ENCODE data around the gene PHAF1.

Gene PHAF1

GRCh38 chr16:67180166-67180565 lies 70.4 kb downstream of the PHAF1 start:
- no peak for DNase-seq (ENCODE audit: low read depth, low spot score)

DNA sequence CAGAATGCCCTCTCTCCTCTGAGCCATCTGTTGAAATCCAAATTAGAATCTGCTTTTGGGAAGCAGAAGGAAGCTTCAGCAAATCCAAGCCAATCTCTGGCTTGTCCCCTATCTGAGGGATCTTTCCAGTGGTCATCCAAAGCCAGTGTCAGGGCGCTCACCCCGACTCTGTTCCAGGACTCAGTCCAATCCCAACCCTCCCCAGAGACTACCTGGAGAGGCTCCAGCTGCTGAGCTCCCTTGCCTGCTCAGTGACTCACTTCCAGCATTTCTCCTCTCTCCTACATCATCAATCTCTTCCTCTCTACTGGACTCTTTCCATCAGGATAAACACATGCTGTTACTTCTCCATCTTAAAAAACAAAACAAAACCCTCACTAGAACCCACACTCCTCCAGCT lies 71.6 kb downstream of the PHAF1 start:
- DNase-seq (ENCODE audit: low read depth, low spot score) = no peak

GRCh38 chr16:67182288-67182687 lies 72.5 kb downstream of the PHAF1 start:
- DNase-seq (ENCODE audit: low read depth, low spot score) = no peak

GRCh38 chr16:67183284-67183626 lies 73.5 kb downstream of the PHAF1 start:
- DNase-seq (ENCODE audit: low read depth, low spot score) = no peak

DNA sequence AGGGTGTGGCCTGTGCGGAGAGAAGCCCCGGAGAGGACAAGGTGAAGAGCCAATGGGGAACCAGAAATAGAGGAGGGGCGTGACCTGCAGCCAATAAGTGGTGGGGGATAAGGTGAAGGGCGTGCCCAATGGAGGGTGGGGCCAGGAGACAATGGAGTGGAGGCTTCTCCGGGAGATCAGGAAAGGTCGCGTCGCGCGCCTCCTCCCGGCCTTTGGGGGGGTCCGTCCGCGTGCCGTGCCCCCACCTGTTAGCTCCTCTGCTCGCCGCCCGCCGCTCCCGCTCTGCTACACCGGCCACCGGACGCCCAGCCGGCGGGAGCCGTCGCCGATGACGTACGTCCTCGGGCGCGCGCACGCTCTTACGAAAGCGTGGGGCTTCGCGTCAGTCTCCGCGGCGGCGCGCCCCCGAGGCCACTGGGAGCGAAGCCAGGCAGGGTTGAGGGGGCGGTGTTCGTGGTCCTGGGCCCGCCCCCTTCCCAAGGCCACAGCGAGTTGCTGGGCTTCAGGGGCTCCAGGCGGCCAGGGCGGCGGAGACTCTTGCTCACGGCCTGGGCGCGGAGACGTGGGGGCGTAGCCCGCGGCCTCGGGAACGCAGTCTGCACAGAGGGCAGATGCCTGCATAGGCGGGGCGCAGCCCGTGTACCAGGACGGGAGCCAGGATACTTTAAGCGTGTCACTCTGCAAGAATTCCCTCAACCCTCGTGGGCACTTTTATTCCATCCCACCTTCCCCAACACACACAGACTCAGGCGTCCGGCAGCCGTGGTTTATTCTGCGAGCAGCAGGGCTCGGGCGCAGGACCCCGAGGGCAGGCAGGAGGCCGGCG lies 74.1 kb downstream of the PHAF1 start, which contains the start of gene MATCAP1:
MATCAP1 (minus strand) TSS at position 337 of the 826 bp plus-strand sequence. CDS start 3,353 bp downstream, outside the sequence.
- DNase-seq (ENCODE audit: low read depth, low spot score) = peak; percentile 86

- no peak for DNase-seq (ENCODE audit: low read depth, low spot score)
These were observed 74.8 kb downstream of the PHAF1 start for GRCh38 chr16:67184453-67184994.

DNA sequence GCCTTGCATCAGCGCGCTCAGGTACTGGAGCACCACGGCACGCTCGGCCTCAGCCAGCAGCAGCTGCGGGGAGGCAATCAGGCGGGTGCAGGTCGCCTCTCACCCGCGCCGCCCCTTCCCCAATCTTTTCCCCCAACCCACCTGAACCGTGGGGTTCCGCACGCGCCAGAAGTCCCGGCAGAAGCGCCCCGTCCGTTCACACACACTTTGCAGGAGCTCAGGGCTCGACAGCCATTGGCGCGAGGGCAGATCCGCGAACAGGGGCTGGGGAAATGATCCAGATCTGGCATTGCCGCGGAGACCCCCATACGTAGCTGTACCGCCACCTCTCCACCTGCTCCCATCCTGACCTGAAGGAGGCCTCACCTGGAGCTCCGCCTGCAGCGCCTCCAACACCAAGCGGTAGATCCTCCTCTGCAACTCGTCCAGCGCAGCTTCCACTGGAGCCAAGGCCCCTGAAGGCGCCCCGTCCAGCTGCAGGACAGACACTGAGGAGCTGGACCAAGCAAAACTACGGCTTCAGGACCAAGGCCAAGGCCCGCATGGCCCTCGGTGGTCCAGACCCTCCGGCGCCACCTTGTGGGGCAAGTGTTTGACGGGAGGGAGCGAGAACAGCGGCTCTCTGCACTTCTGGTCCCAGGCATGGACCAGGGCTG lies 75.4 kb downstream of the PHAF1 start:
- peak; percentile 71 for DNase-seq (ENCODE audit: low read depth, low spot score)

DNA sequence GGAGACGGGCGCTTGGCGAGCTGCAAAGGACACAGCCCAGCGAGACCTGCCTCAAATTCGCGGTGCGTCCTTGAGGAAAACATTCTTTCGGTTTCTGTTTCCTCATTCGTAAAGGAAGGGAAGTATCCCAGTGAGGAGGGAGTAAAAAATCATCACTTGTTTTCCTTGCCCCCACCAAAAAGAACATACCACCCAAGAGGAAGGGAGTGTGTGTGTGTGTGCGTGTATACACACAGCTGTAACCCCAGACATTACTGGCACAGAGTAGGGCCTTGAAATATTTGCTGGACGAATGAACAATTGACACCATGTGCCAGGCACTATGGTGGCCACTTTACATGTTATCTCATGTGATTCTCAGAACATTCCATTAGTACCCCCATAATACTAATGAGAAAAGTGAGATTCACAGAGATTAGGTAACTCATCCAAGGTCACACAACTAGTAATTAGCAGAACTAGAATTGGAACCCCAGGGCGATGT lies 76.0 kb downstream of the PHAF1 start:
- no peak for DNase-seq (ENCODE audit: low read depth, low spot score)

DNA sequence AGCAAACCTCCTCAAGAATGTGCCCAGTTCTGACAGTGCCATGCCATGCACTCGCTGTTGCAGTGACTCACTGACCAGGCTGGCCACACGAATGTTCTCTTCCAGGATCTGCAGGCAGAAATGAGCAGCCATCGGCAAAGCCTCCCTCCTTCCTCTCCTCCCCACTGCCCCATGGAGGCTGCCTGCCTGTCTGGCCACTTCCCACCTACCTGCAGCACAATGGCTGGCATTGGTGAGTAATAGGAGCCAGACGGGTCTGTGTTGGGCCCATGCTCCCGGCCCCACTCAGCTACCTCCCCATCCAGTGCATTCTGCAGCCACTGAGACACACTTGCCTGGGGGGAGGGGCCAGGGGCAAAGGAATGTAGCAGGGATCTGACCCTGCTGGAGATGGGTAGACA lies 76.8 kb downstream of the PHAF1 start:
- no peak for DNase-seq (ENCODE audit: low read depth, low spot score)

GRCh38 chr16:67187175-67187890 lies 77.6 kb downstream of the PHAF1 start:
- DNase-seq (ENCODE audit: low read depth, low spot score) = no peak

DNA sequence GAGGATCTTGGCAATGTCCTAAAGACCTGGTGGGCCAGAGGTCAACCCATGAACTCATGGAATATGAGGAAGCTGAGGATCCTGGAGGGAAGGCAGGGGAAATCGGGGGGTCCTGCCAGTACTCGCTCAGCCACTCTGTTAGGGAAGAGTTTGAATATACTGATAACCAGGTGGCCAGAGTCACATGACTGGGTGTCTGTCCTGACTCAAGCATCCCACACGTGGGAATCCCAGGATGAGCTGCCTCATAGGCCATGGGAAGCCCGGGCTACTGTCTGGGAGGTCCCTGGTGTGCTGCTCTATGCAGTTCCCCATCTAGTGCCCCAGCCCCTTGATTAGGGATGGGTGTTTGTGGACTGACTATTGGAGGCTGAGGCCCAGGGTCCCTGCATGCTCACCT lies 78.6 kb downstream of the PHAF1 start:
- DNase-seq (ENCODE audit: low read depth, low spot score) = no peak

GRCh38 chr16:67188798-67189197 lies 79.1 kb downstream of the PHAF1 start:
- DNase-seq (ENCODE audit: low read depth, low spot score) = no peak

DNA sequence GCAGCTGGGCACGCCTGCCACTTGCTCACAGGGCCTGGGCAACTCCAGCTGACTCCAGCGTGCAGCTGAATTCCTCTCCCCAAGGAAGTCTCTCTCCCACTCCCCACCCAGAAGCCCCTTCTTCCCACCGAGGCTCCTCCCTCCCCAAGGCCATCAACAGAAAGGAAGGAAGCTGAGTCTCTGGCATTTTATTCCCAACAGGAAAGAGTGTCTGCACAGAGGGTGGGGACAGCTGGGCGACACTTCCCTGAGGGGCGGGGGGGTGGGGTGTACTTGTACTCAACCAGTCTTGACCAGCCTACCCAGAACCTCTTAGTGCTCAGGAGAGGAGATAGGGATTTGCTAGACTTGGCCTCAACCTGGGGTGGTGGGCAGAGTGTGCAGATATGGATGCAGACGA lies 80.3 kb downstream of the PHAF1 start, which contains the start of gene EXOC3L1:
EXOC3L1 (minus strand) TSS at position 96 of the 400 bp plus-strand sequence. CDS start 460 bp downstream, outside the sequence.
- no peak for DNase-seq (ENCODE audit: low read depth, low spot score)

DNA sequence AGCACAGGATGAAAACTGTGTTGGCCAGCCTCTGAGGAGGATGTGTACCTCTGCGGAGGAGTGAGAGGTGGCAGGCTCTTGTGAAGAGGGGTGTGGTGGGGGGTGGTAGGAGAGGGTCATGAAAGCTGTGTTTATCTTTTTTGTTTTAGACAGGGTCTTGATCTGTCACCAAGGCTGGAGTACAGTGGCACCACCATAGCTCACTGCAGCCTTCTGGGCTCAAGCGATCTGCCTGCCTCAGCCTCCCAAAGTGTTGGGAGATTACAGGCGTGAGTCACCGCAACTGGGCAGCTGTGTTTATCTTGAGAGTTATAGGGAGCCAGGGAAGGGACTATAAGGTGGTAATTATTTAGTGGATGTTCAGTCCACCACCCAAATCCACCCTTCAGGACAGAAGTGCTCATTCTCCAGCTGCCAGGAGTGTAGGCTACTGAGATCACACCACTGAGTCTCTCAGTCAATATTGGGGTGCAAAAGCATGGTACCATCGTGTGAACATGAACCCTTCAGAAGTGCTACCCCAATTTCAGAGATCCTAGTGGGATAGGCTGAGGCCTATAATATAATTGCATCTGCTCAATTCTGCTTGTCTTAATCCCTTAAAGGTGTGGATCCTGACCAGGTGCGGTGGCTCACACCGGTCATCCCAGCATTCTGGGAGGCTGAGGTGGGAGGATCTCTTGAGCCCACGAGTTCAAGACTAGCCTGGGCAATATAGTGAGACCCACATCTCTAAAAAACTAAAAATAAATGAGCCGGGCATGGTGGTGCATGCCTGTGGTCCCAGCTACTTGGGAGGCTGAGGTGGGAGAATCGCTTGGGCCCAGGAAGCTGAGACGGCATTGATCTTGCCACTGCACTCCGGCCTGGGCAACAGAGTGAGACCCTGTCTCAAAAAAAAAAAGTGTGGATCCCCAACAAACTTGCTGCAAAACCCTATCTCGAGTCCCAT lies 81.0 kb downstream of the PHAF1 start:
- DNase-seq (ENCODE audit: low read depth, low spot score) = no peak

DNA sequence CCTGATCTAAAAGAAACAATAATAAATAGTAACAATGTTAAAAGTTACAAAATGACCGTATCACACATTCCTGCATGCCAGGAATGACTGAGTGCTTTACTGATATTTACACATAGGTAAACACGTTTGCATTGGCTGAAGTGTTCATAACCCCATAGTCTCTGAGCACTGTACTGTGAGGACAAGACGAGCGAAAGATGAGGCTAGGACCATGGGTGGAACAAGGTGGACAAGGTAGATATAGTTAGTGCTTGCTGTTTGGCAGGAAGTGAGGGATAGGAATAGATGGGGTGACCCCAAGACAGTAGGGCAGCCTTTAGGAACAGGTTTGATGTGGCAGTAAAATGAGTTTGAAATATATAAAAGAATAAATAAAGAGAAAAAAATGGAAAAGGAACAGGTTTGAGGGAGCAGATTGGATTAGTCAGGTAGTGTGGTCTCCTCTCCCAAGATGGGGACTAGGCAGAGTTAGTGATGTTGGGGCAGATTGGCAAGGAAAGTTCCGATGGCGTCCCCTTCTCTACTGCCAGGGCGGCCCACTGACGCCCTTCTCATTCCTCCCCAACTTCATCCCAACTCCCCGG lies 81.8 kb downstream of the PHAF1 start:
- DNase-seq (ENCODE audit: low read depth, low spot score) = no peak

- peak; percentile 75 for DNase-seq (ENCODE audit: low read depth, low spot score)
These were observed 82.4 kb downstream of the PHAF1 start, which contains the start of gene E2F4 for GRCh38 chr16:67191995-67192681. E2F4 (plus strand) TSS chr16:67192155; CDS start chr16:67192228, 73 bp downstream.

- DNase-seq (ENCODE audit: low read depth, low spot score) = no peak
These were observed 83.1 kb downstream of the PHAF1 start for GRCh38 chr16:67192781-67193361.

DNA sequence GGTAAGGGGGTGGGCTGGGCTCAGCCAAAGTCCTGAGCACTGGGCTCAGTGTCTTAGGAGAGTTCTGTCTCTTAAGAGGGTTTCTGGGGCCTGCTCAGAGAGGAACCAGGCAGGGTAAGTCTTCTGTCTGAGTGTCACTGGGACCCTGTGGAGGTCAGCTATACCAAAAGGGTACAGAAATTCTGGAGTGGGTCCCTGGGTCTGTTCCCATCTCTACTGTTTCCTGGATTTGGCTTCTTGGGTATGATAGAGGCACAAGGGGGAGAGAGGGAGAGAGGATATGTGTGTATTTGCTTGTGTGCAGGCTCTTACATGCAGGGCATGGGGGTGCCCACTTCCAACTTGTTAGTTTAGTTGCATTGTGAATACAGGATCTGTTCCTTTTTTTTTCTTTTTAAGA lies 83.8 kb downstream of the PHAF1 start:
- DNase-seq (ENCODE audit: low read depth, low spot score) = no peak

GRCh38 chr16:67194260-67194659 lies 84.5 kb downstream of the PHAF1 start:
- DNase-seq (ENCODE audit: low read depth, low spot score) = no peak
